Measurements from ENCODE around the gene ANKRD53.

The ANKRD53 gene

GRCh38 chr2:70966681-70967080, 11.7 kb upstream of the ANKRD53 start:
- no peak for DNase-seq

- DNase-seq: no peak
These were observed 11.2 kb upstream of the ANKRD53 start for GRCh38 chr2:70967189-70967588.

GRCh38 chr2:70974592-70974991, 3.8 kb upstream of the ANKRD53 start:
- no peak for DNase-seq

- DNase-seq: no peak
These were observed 3.2 kb upstream of the ANKRD53 start for GRCh38 chr2:70975237-70975636.

- DNase-seq: peak; percentile 33
These were observed 725 bp upstream of the ANKRD53 start for GRCh38 chr2:70977605-70978205.

GRCh38 chr2:70979180-70979488, 704 bp downstream of the ANKRD53 start:
- DNase-seq: no peak

- DNase-seq: no peak
These were observed 1.2 kb downstream of the ANKRD53 start for GRCh38 chr2:70979626-70980025.

- no peak for DNase-seq
These were observed 3.0 kb downstream of the ANKRD53 start for GRCh38 chr2:70981421-70981820.

GRCh38 chr2:70981866-70982810, 3.7 kb downstream of the ANKRD53 start:
- no peak for DNase-seq

GRCh38 chr2:70982971-70983370, 4.5 kb downstream of the ANKRD53 start:
- DNase-seq: no peak

- no peak for DNase-seq
These were observed 5.2 kb downstream of the ANKRD53 start for GRCh38 chr2:70983506-70984227.

- no peak for DNase-seq
These were observed 5.8 kb downstream of the ANKRD53 start for GRCh38 chr2:70984228-70984575.

GRCh38 chr2:70984576-70985282, 6.3 kb downstream of the ANKRD53 start:
- DNase-seq: peak; percentile 84

- DNase-seq: no peak
These were observed 6.9 kb downstream of the ANKRD53 start for GRCh38 chr2:70985283-70985688.

- DNase-seq: no peak
These were observed 7.5 kb downstream of the ANKRD53 start for GRCh38 chr2:70985956-70986355.

GRCh38 chr2:70986499-70987189, 8.2 kb downstream of the ANKRD53 start:
- DNase-seq: no peak

GRCh38 chr2:70987386-70987785, 9.0 kb downstream of the ANKRD53 start:
- no peak for DNase-seq

- no peak for DNase-seq
These were observed 9.7 kb downstream of the ANKRD53 start for GRCh38 chr2:70988151-70988550.

- DNase-seq: no peak
These were observed 10.6 kb downstream of the ANKRD53 start for GRCh38 chr2:70988726-70989648.

- DNase-seq: no peak
These were observed 11.8 kb downstream of the ANKRD53 start for GRCh38 chr2:70990216-70990615.

- DNase-seq: no peak
These were observed 12.7 kb downstream of the ANKRD53 start for GRCh38 chr2:70991142-70991541.

GRCh38 chr2:70991742-70992141, 13.3 kb downstream of the ANKRD53 start:
- DNase-seq: no peak

Data from stimulated activated CD4-positive, alpha-beta T cell treated with anti-CD3 and anti-CD28 coated beads, Interleukin-1b, Interleukin-23, amount 100 ng/mL, for 48 hours (primary cell).